HepG2 (cell line): Measurements from ENCODE around the gene IPPK. TPM values are rescaled to one million over a fixed set of nuclear protein-coding genes. Genes with fewer than 3 reads are reported as not detected.

ENCODE experiments used
- ATAC-seq: fragments of 200-7000 bp; cut with Tn5 transposase; 3 replicates; pipeline ENCODE4 v1.9.1; 2020; ENCODE audit warnings: mild to moderate bottlenecking, moderate library complexity
- BruUV-seq: library from RNA; stranded (reverse); fragments of 400-500 nt; replicated peaks from 2 replicates; lab custom pipeline; 2021; lab: Mats Ljungman, UMichigan
- CTCF ChIA-PET: fragments of 300-600 bp; formaldehyde crosslinking; extraction: SDS; loops from one replicate; lab custom pipeline; 2021; ENCODE audit warnings: low total read pairs, inconsistent platforms, low intra/inter-chr PET ratio; lab: Yijun Ruan, JAX
- POLR2A ChIA-PET: fragments of 350-600 bp; sonication (Branson Sonifier 250); formaldehyde crosslinking; loops from one replicate; lab custom pipeline; 2020; ENCODE audit warnings: antibody characterized with exemption, inconsistent platforms; lab: Yijun Ruan, JAX
- DNase-seq: peaks from one replicate; pipeline ENCODE4 v3.0.0-alpha.2; 2015; ENCODE audit warnings: low spot score
- FAIRE-seq: peaks from 3 replicates; lab custom pipeline; 2011; peaks lifted over from hg19 to GRCh38; lab: Jason Lieb, UNC
- H2AFZ ChIP-seq: one replicate; pipeline ENCODE4 v1.6.1; 2011; ENCODE audit warnings: low read length, inconsistent platforms
- H3K27ac ChIP-seq: fragments of 300-600 bp; 3 replicates; pipeline ENCODE4 v1.8.0; 2011; ENCODE audit warnings: mixed run types, mild to moderate bottlenecking, mixed read lengths, low read length, inconsistent platforms; ENCODE audit not compliant: insufficient read depth; ENCODE audit errors: extremely low read length
- H3K27me3 ChIP-seq, 2 experiments: fragments of 200-600 bp in 1 of 2; 2 replicates in 1 of 2; 3 replicates in 1 of 2; pipeline versions ENCODE4 v1.6.0 to v1.8.0; 2011; ENCODE audit warnings: low read length in 2 of 2, mild to moderate bottlenecking in 2 of 2, moderate library complexity in 2 of 2, inconsistent platforms in 1 of 2; ENCODE audit not compliant: insufficient read depth in 2 of 2, control insufficient read depth in 1 of 2
- H3K36me3 ChIP-seq, 2 experiments: fragments of 200-600 bp in 1 of 2; replicated peaks in 1 of 2; 2 replicates in 1 of 2; 3 replicates in 1 of 2; pipeline versions ENCODE4 v1.5.1 to v1.8.0; 2011; ENCODE audit warnings: low read length in 2 of 2, inconsistent platforms in 1 of 2; ENCODE audit not compliant: insufficient read depth in 2 of 2, control insufficient read depth in 1 of 2
- H3K4me1 ChIP-seq: 2 replicates; pipeline ENCODE4 v1.5.1; 2012; ENCODE audit warnings: low read length, inconsistent platforms; ENCODE audit not compliant: insufficient read depth
- H3K4me2 ChIP-seq: 2 replicates; pipeline ENCODE4 v1.6.0; 2011; ENCODE audit warnings: low read depth, low read length, inconsistent platforms
- H3K4me3 ChIP-seq, 3 experiments: fragments of 200-600 bp in 1 of 3; sonication (generic), shearing (Covaris generic) in 1 of 3; replicated peaks in 1 of 3; 2 replicates each; pipeline ENCODE4 v1.5.1; 2011 to 2016; ENCODE audit warnings: low read length in 3 of 3, inconsistent platforms in 2 of 3, low read depth in 2 of 3, mild to moderate bottlenecking in 2 of 3, control low read depth in 1 of 3, mixed read lengths in 1 of 3; ENCODE audit not compliant: insufficient read depth in 1 of 3
- H3K79me2 ChIP-seq: one replicate; pipeline ENCODE4 v1.6.1; 2011; ENCODE audit warnings: low read length, inconsistent platforms; ENCODE audit not compliant: insufficient read depth
- H3K9ac ChIP-seq: 2 replicates; pipeline ENCODE4 v1.6.0; 2011; ENCODE audit warnings: mild to moderate bottlenecking, low read depth, low read length, inconsistent platforms; ENCODE audit not compliant: insufficient read depth
- H3K9me3 ChIP-seq: 2 replicates; pipeline ENCODE4 v1.5.1; 2012; ENCODE audit warnings: mild to moderate bottlenecking, low read length
- H4K20me1 ChIP-seq: 2 replicates; pipeline ENCODE4 v1.6.0; 2011; ENCODE audit warnings: inconsistent platforms, mild to moderate bottlenecking, low read length, moderate library complexity; ENCODE audit not compliant: insufficient read depth
- DPF2 ChIP-seq: sonication (generic); formaldehyde crosslinking; IDR thresholded peaks from 2 replicates; pipeline ENCODE4 v1.4.0; 2020; ENCODE audit warnings: mild to moderate bottlenecking, low read depth, missing genetic modification reagents, borderline replicate concordance
- EHMT2 ChIP-seq: fragments of 200-600 bp; sonication (generic); IDR thresholded peaks from 2 replicates; pipeline ENCODE4 v1.7.0; 2017; ENCODE audit warnings: antibody characterized with exemption, low read depth, low read length, borderline replicate concordance
- GLMP ChIP-seq: sonication (generic); formaldehyde crosslinking; IDR thresholded peaks from 2 replicates; pipeline ENCODE4 v1.9.0; 2021; ENCODE audit warnings: missing genetic modification reagents, mild to moderate bottlenecking, borderline replicate concordance
- GPN1 ChIP-seq: sonication (generic); formaldehyde crosslinking; IDR thresholded peaks from 2 replicates; pipeline ENCODE4 v1.5.1; 2020; ENCODE audit warnings: missing genetic modification reagents, borderline replicate concordance
- HNRNPH1 ChIP-seq: fragments of 200-400 bp; formaldehyde crosslinking; optimal IDR thresholded peaks from 2 replicates; pipeline ENCODE3; 2017; ENCODE audit warnings: mild to moderate bottlenecking, low read depth, low read length
- JUNB ChIP-seq: sonication (generic); formaldehyde crosslinking; IDR thresholded peaks from 2 replicates; pipeline ENCODE4 v1.8.0; 2022; ENCODE audit warnings: missing genetic modification reagents, mild to moderate bottlenecking, borderline replicate concordance
- MLLT10 ChIP-seq: sonication (generic); formaldehyde crosslinking; IDR thresholded peaks from 2 replicates; pipeline ENCODE4 v1.4.0; 2020; ENCODE audit warnings: missing genetic modification reagents
- NR2F2 ChIP-seq: IDR thresholded peaks from 2 replicates; pipeline ENCODE4 v1.6.1; 2012; ENCODE audit warnings: low read depth, inconsistent platforms, borderline replicate concordance
- REL ChIP-seq: sonication (generic); formaldehyde crosslinking; conservative IDR thresholded peaks from 2 replicates; pipeline ENCODE4 v1.8.0; 2022; ENCODE audit warnings: mild to moderate bottlenecking, missing genetic modification reagents, moderate library complexity
- RXRB ChIP-seq: IDR thresholded peaks from 2 replicates; pipeline ENCODE4 v1.6.1; 2016; ENCODE audit warnings: borderline replicate concordance, missing genetic modification reagents, missing compliant biosample characterization
- SOX13 ChIP-seq, 3 experiments: fragments of 450-650 bp in 1 of 3; sonication (generic) in 1 of 3; formaldehyde crosslinking in 1 of 3; IDR thresholded peaks in 2 of 3; conservative IDR thresholded peaks in 1 of 3; 2 replicates each; pipeline versions ENCODE4 v1.5.0 to v1.6.1; 2016 to 2020; ENCODE audit warnings: antibody characterized with exemption in 1 of 3, mild to moderate bottlenecking in 1 of 3, missing compliant biosample characterization in 1 of 3, missing genetic modification reagents in 1 of 3, moderate library complexity in 1 of 3
- ZBTB1 ChIP-seq: sonication (generic); formaldehyde crosslinking; IDR thresholded peaks from 2 replicates; pipeline ENCODE4 v1.4.0; 2020; ENCODE audit warnings: missing genetic modification reagents, borderline replicate concordance
- ZFP90 ChIP-seq: sonication (generic); formaldehyde crosslinking; IDR thresholded peaks from 2 replicates; pipeline ENCODE4 v1.8.0; 2022; ENCODE audit warnings: missing genetic modification reagents, mild to moderate bottlenecking, inconsistent platforms, borderline replicate concordance
- ZNF280D ChIP-seq: sonication (generic); formaldehyde crosslinking; IDR thresholded peaks from 2 replicates; pipeline ENCODE4 v1.5.1; 2020; ENCODE audit warnings: mild to moderate bottlenecking, missing genetic modification reagents
- ZNF296 ChIP-seq: sonication (generic); formaldehyde crosslinking; conservative IDR thresholded peaks from 2 replicates; pipeline ENCODE4 v1.5.0; 2020; ENCODE audit warnings: mild to moderate bottlenecking, missing genetic modification reagents
- ZNF33A ChIP-seq: sonication (generic); formaldehyde crosslinking; IDR thresholded peaks from 2 replicates; pipeline ENCODE4 v1.5.1; 2020; ENCODE audit warnings: missing genetic modification reagents, mild to moderate bottlenecking, moderate library complexity, borderline replicate concordance
- ZNF550 ChIP-seq: sonication (generic); formaldehyde crosslinking; IDR thresholded peaks from 2 replicates; pipeline ENCODE4 v1.4.0; 2020; ENCODE audit warnings: mild to moderate bottlenecking, missing genetic modification reagents, borderline replicate concordance
- WGBS: methylation state at CpG from one replicate; pipeline ENCODE4 v1.1.6; 2017; ENCODE audit warnings: low lambda C conversion rate; 5-methylcytosine and 5-hydroxymethylcytosine counted together
- in situ Hi-C: cut with HindIII; loops from 2 replicates; pipeline ENCODE4 v1.10.0; 2017; ENCODE audit warnings: low pct_unique_long_range_greater_than_20kb; ENCODE audit not compliant: extremely low pct_ligation_motif_present
- intact Hi-C: fragments of 100-400 bp; cut with micrococcal nuclease; formaldehyde crosslinking; loops from one replicate; pipeline ENCODE4 v1.10.0; 2022; ENCODE audit not compliant: unreplicated experiment
- polyA plus RNA-seq, 8 experiments: library from polyadenylated mRNA; depleted of rRNA in 3 of 8; stranded (reverse) in 7 of 8; unstranded in 1 of 8; fragments of >200 nt; fragmentation: Illumina TruSeq in 4 of 8; extraction: Trizol in 4 of 8; gene quantifications; 2 replicates each; pipeline versions ENCODE4 v1.2.1 to v1.2.3, GENCODE V29; 2011 to 2016; ENCODE audit warnings: low read depth in 4 of 8, missing spikeins in 1 of 8, mixed read lengths in 1 of 8; ENCODE audit not compliant: insufficient read depth in 1 of 8
- total RNA-seq, 5 experiments: library from RNA; depleted of rRNA; stranded (reverse); fragments of >200 nt; fragmentation: Illumina TruSeq; extraction: Trizol; gene quantifications; 2 replicates each; pipeline ENCODE4 v1.2.3, GENCODE V29; 2016; ENCODE audit warnings: low read depth in 1 of 5
- TF ChIP-seq, protein P1 (sequence below): sonication (generic); formaldehyde crosslinking; IDR thresholded peaks from 2 replicates; pipeline ENCODE4 v1.4.0; 2020; ENCODE audit warnings: mild to moderate bottlenecking, low read depth, missing genetic modification reagents
- TF ChIP-seq, protein P2 (sequence below): sonication (generic); formaldehyde crosslinking; IDR thresholded peaks from 2 replicates; pipeline ENCODE4 v1.8.1; 2023; ENCODE audit warnings: mild to moderate bottlenecking, moderate library complexity, missing genetic modification reagents

IPPK gene
- total and polyA plus RNA-seq, 2 of the 13 experiments (the other 11 are each of a cell fraction or from before 2014, with no cell fraction given) = 9.9 to 14.1 TPM

- Histone ChIP-seq H3K9me3 (no peaks in the 10 kb centered on the region), H3K4me2 (no peak overlapping the region), H3K27me3 (no peaks in the 10 kb centered on the region), H3K4me1 (no peaks in the 10 kb centered on the region), H4K20me1 (no peaks in the 10 kb centered on the region; the same call in 1 of the 2 replicates), H3K36me3 (peaks cover 32 to 71% of the 10 kb centered on the region in 2 experiments; a peak in 4 of 5 replicates), H2AFZ (no peak overlapping the region), H3K27ac (no peak overlapping the region), H3K4me3 (no peak overlapping the region), H3K9ac (no peak overlapping the region), H3K79me2 (no peaks in the 10 kb centered on the region)
- WGBS = 99% methylated on average over 15 of the region's 15 CpGs
- intact Hi-C loops = no loop called here
- ATAC-seq = no peak
- FAIRE-seq = no peak
- BruUV-seq = no TSS peak
- in situ Hi-C loops = no loop called here
- no peak for TF ChIP-seq ZNF296
- TF ChIP-seq REL = no peak
- no peak for TF ChIP-seq GPN1 (CRISPR knock-in tag)
- TF ChIP-seq, protein P1, sequence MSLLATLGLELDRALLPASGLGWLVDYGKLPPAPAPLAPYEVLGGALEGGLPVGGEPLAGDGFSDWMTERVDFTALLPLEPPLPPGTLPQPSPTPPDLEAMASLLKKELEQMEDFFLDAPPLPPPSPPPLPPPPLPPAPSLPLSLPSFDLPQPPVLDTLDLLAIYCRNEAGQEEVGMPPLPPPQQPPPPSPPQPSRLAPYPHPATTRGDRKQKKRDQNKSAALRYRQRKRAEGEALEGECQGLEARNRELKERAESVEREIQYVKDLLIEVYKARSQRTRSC (CRISPR knock-in tag) = no peak
- TF ChIP-seq, protein P2, sequence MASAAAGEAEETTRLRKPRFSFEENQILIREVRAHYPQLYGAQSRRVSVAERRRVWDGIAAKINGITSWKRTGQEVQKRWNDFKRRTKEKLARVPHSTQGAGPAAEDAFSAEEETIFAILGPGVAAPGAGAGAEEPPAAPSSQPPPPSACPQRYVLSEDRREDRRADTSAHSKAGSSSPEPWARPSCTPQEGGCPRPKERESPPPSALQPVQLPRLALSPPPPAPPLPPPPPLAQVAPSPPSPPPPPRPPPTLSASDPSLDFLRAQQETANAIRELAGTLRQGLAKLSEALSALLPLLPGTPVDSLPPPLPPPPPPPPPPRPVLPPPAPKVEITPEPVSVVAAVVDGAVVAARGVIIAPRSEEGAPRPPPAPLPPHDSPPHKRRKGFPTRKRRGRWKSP (CRISPR knock-in tag) = no peak
- TF ChIP-seq ZNF33A (CRISPR knock-in tag) = no peak
- no peak for TF ChIP-seq GLMP (CRISPR knock-in tag)
- TF ChIP-seq HNRNPH1 = no peak
- TF ChIP-seq ZBTB1 (CRISPR knock-in tag) = no peak
- no peak for TF ChIP-seq ZNF550 (CRISPR knock-in tag)
- TF ChIP-seq NR2F2 = no peak
- no peak for TF ChIP-seq EHMT2
- no peak for TF ChIP-seq ZNF280D (CRISPR knock-in tag)
- TF ChIP-seq RXRB = no peak
- TF ChIP-seq MLLT10 (CRISPR knock-in tag) = no peak
- no peak for TF ChIP-seq JUNB (CRISPR knock-in tag)
- no peak for TF ChIP-seq SOX13 (IDR thresholded peaks at IDR 0.05)
- TF ChIP-seq SOX13 (CRISPR knock-in tag; conservative IDR thresholded peaks at IDR 0.05 in 1 of 2, IDR thresholded peaks at IDR 0.05 in 1 of 2) = no peak
- no peak for TF ChIP-seq ZFP90 (CRISPR knock-in tag)
- TF ChIP-seq DPF2 = no peak
- POLR2A ChIA-PET = no interaction called here
- CTCF ChIA-PET = no interaction called here
- no peak for DNase-seq
Observed at GRCh38 chr9:92713528-92713927, 43.6 kb upstream of the IPPK start.
